HK-2 (cell line): ENCODE results near the gene PDE6B.
"Not testable (repeated sequence)": the region's sequence is repeated elsewhere in the genome, so short reads cannot be mapped to it uniquely, and the experiment has no call there.

Source experiments
- DNase-seq: peaks from one replicate; pipeline ENCODE4 v3.0.0-alpha.2; 2018; ENCODE audit not compliant: unreplicated experiment

The PDE6B gene

DNA sequence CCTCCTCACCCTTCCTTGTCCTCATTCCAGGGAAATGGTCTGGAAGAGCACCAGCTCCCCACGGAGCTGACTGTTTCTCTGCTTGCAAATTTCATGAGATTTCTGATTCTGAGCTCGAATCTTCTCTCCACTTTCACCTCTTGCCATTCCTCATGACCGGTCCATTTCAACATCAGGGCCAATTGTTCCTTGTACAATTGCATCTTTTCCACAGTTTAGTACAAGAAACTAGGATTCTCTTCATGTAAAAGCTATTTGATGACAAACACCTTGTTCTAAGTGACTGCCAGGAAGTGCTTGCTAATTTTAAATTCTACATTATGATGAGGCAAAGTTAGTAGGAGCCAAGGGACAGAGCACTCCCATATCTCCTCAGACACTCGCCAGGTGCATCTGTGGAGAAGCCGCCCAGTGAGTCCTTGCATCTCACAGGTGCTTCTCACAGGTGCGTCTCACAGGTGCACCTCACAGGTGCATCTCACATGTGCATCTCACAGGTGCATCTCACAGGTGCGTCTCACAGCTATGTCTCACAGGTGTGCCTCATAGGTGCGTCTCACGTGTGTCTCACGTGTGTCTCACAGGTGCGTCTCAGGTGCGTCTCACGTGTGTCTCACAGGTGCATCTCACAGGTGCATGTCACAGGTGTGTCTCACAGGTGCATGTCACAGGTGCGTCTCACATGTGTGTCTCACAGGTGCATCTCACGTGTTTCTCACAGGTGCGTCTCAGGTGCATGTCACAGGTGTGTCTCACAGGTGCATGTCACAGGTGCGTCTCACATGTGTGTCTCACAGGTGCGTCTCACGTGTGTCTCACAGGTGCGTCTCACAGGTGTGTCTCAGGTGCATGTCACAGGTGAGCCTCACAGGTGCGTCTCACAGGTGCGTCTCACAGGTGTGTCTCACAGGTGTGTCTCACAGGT, 3.0 kb upstream of the PDE6B start:
- no peak for DNase-seq

DNA sequence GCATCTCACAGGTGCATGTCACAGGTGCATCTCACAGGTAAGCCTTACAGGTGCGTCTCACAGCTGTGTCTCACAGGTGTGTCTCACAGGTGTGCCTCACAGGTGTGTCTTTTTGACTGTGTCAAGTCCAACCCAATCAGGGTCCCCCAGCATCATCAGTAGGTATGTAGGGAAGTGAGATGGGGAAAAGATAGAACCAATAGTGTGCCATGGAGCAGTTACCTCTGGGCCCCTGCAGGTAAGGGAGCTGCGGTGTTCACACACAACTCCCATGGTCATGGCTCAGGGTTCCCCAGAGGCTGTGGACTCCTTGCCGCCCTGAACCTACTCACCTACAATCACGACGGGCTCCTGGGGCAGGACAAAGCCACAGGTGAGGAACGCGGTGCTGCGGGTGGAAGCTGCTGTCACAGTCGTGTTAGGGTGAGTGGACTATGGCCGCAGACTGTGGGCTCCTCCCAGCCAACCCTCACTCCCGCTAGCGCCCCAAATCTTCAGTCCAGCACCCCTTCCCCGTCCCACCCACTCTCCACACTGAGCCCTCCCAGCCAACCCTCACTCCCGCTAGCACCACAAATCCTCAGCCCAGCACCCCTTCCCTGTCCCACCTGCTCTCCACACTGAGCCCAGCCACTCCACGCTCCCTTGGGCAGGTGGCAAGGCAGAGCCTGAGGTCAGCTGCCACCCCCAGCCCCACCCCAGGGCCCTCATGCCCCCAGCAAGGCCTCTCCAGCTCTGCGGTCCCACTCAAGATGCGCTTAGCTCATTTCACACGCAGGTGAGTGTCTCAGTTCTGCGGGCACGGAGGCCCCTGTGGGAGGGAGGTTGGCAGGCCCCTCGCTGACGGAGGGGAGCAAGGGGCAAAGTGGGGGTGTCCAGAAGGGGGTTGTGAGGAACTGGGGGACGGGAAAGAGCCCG, 2.1 kb upstream of the PDE6B start:
- no peak for DNase-seq

DNA sequence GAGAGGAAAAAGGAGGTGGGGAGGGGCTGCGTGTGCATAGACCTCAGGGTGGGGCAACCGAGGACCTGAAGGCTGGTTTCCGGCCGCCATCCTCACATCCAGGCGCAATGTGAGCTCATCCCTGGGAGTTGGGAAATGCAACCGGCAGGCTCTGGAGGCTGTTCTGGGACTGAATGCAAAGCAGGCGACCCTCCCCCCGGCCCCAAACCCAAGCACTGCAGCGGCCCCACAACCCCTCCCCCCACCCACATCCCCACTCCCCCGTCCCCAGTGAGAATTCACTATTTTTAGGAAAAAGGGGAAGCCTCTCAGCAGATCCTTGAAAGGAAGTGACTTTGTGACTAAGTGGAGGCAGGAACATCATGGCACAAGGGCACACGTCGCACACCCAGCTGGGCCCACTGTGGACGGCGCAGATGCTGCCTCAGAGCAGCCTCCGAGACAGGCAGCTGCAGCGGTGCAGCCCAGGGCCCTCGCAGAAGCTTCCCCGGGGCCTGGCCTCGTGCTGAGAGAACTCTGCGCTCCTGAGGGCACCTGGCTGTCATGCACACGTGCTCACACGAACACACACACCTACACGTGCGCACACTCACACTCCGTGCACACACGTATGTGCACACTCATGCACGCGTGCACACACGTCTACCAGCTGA, 1.3 kb upstream of the PDE6B start:
- DNase-seq, result no peak

DNA sequence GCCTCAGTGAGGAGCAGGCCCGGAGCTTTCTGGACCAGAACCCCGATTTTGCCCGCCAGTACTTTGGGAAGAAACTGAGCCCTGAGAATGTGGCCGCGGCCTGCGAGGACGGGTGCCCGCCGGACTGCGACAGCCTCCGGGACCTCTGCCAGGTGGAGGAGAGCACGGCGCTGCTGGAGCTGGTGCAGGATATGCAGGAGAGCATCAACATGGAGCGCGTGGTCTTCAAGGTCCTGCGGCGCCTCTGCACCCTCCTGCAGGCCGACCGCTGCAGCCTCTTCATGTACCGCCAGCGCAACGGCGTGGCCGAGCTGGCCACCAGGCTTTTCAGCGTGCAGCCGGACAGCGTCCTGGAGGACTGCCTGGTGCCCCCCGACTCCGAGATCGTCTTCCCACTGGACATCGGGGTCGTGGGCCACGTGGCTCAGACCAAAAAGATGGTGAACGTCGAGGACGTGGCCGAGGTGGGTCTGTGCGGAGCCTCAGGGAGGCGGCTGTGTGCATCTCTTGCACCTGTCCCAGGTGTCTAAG, 323 bp downstream of the PDE6B start:
- no peak for DNase-seq

DNA sequence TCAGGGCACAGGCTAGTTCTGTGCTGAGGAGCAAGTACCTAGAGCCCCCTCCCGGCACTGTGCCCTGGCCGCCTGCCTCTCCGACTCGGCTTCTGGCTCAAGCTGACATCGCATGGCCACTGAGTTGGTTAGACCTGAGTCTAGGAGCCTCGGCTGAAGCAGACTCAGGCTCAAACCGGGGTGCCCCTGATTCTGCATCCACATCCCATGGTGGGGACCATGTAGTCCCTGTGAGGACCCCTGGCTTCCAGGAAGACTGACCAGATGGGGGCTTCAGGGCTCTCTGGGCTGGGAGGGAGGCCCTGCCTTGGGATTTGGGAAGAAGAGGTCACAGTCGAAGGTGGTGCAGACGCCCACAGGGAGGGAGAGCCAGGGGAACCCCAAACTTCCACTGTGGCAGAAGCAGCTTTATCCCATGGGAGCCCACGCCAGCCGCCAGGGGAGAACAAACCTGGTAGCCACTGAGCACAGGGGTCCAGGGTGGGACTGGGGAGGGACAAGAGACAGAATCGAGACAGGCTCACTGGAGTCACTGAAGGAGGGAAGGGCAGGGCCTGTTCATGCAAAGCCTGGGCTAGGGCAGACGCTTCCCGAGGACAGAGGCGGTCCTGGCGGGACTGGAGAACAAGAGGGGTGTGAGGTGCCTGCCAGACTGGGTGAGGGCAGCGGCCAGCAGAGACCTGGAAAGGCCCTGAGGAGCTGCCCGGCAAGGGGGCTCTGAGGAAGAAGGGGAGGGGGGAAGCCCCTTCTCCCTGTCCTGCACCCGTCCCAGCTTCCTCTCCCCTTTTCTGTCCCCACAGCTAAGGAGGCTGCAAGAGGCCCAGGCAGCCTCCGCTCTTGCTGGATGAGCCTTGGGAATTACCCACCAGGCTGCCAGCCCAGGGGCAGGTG, 1.1 kb downstream of the PDE6B start:
- no peak for DNase-seq

DNA sequence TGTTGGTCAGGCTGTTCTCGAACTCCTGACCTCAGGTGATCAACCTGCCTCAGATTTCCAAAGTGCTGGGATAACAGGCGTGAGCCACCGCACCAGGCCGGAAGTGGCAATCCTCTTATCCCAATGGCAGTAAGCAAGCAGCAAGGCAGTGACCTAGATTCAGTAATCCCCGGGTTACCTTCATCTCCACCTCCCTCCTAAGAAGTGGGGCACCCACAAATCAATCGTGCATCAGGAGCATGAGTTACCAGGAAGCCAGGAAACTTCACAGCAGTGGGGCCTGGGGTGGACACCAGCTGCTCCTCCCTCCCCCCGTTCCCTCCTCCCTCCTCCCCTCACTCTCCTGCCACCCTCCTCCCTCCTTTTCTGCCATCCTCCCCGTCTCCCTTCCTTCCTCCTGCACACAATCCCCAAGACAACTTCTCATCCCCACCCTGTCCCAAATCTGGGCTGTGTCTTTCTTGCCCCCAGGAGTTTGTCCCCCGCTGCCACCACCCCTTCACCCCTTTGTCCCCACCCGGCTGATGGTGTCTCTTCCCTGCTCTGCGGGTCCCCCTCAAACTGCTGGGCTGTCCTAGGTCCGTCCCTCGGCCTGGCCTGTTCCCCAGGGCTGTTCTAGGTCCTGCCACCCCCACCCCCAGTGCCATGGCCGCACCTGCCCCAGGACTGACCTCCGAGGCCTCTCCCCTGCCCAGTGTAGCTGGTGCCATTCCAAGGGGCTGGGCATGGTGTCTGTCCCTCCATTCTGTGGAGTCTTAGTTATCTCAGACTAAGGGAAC, 2.2 kb downstream of the PDE6B start:
- no peak for DNase-seq

DNA sequence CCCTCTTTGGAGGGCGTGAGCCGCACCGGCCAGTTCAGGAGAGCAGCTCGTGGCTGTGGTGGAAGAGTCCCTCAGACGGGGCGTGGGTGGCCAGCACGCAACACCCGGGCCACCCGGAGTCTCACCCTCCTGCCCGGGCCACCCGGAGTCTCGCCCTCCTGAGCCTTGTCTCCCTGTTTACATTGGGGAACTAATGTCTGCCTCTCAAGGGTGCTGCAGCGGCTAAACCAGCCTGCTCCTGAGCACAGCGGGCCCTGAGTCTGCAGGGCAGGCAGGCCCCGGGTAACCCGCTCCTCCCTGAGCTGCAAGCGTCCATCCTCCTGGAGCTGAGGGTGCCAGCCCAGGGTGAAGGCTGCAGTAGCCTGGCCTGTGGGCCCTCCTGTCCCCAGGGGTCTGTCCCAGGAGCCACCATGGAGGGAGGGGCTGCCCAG, 3.0 kb downstream of the PDE6B start:
- no peak for DNase-seq

DNA sequence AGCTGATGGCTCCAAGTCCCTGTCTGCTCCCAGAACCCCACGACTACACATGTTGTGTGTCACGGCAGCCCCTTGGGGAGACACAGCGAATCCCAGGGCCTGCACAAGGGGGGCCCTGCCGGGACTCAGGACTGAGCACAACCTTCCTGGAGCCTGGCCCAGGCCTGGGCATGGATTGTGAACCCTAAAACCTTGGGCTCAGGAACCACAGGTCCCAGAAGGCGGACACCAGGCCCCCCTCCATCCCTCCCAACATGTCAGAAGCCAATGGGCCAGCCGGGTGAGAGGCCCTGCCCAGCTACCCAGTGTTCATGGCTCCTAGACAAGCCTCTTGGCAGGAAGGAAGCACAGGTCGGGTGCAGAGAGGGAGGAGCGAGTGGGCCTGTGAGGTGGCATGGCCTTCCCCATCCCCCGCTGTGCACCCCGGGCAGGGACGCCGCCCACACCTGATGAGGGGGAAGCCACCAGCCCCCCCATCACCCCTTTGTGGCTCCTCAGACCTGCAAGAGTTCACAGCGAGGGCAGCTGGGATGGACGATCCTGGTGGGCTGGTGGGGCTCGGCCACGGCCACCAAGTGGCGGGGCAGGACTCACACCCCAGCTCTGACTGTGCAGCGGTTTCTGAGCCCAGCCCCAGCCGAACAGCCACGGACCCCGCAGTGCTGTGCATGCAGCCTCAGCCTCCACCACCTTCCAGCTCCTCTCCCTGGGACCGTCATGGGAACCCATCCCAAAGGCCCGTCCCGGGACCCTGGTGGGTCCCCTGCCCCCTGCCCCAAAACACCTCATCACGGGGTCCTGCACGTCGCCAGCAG, 3.7 kb downstream of the PDE6B start:
- DNase-seq, result no peak

DNA sequence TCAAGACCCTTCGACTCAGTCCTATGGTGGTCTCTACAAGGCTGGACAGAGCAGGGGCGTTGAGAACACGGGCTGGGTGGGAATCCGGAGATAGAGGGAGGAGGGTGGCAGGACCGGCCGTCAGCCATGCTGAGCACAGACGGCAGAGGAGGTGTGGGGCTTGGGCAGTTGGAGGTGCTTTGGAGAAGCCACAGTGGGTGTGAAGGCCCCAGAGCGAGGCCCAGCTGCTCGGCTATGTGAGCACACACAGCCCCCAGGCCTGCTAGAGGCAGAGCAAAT, 4.2 kb downstream of the PDE6B start:
- no peak for DNase-seq

DNA sequence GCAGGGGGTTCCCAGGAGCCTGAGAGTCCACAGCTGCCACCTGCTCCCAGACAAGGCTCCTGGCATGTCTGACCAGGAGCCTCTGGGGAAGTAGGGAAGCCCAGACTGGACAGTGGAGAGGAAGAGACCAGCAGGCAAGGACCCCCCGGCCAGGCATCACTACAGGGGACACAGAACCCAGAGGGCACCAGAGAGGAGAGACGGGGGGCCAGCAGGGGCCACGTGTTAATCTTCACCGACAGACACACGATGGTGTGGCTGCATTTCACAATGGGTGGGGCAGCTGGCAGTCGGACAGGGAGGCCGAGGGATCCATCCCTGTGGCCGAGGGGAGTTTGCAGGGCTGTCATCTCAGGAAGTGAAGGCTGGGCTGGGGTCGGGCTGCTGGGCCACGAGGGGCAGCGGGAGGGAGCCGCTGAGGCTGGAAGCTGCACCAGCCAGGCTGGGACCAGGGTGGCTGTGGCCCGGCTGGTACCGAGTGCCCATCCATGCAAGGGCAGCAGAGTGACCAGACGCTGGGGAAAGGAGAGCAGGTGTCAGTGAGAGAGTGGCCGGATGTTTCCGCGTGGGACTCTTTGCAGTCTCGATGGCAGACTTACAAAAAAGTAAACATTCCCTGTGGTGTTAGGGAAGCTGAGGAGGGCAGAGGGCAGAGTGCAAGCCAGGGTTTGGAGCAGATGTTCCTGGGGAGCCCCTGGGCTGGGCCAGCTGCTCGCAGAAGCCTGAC, 4.7 kb downstream of the PDE6B start:
- DNase-seq, result no peak

DNA sequence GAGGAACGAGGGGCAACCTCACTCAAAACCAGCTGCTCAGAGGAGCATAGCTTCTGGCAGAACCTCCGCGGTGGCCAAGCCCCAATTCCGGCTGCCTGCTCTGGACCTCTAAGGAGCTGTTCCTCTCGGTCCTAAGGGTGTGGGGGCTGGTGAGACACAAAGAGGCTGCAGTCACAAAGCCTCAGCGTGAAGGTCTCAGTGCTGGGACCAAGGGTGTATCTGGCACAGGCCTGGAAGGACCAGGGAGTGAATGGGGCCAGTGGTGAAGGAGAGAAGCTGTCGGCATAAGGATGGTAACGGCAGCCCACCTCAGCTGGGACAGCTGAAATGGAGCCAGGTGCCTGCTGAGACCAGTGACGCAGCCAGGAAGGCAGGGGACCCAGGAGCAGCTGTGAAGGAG, 5.3 kb downstream of the PDE6B start:
- no peak for DNase-seq

DNA sequence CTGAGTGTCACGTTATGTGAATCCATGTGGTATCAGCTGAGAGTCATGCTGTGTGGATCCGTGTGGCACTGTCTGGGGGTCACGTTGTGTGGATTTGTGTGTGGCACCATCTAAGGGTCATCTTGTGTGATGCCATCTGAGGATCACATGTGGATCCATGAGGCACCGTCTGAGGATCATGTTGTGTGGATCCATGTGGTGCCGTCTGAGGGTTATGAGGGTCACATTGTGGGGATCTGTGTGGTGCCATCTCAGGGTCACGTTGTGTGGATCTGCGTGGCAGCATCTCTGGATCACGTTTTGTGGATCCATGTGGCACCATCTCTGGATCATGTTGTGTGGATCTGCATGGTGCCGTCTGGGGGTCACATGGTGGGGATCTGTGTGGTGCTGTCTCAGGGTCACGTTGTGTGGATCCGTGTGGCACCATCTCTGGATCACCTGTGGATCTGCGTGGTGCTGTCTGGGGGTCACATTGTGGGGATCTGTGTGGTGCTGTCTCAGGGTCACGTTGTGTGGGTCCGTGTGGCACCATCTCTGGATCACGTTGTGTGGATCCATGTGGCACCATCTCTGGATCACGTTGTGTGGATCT, 6.9 kb downstream of the PDE6B start:
- no peak for DNase-seq

DNA sequence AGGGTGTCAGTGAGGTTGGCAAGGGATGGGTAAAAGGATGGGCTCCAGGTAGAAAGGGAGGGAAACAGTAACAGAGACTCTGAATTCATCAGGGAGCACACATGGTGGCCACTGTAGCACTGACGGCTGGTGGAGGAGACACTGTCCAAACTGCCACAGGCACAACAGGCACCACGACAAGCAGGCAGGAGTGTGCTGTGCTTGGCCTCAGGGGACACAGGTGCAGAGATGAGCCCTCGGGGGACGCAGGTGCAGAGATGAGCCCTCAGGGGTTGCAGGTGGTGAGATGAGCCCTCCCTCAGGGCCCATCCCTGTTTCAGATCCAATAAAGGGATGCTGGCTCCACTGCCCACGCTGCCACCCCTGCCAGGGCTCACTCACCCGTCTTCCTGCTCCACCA, 7.6 kb downstream of the PDE6B start:
- no peak for DNase-seq

DNA sequence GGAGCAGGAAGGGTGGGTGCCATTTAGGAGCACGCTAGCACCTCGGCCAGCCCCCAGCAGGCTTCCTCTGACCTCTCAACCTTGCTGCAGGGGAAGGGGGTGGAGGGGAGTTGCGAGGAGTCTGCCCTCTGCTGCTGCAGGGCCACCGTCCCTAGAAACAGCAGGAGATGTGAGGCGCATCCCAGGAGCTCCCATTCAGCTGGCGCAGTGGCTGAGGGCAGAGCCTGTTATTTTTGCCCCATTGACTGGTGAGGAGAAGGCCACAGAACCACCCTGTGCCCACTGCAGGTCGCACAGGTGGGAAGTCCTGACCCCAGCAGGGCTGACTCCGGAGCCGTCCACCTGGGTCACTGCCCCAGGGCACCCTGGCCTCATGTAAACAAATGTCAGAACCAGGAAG, 8.0 kb downstream of the PDE6B start:
- DNase-seq, result no peak

DNA sequence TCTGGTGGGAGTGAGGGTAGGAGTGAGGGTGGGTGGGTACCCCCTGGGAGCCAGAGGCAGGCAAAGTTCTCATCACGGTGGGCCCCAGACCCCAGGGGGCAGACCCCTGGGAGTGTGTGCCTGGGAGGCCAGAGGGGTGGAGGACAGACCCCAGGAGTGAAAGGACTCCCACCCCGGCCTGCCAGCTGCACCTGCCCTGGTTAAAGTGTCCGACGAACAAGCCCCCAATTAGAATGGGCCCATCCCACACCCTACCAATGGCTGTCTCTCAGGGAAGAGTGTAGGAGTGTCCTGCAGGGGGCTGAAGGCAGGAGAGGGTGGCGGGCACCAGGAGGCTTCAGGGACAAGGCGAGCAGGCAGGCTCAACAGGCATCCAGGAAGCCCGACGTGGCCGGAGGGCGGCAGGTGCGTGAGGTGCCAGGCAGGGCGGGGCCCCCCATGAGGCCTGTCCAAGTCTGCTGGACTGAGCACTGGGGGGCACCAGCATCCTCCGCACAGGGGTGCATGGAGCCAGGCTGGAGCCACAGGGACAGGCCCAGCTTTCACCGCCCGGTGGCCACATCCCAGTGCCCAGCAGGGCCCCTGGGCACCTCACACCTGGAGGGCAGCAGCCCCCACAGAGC, 8.7 kb downstream of the PDE6B start:
- no peak for DNase-seq

DNA sequence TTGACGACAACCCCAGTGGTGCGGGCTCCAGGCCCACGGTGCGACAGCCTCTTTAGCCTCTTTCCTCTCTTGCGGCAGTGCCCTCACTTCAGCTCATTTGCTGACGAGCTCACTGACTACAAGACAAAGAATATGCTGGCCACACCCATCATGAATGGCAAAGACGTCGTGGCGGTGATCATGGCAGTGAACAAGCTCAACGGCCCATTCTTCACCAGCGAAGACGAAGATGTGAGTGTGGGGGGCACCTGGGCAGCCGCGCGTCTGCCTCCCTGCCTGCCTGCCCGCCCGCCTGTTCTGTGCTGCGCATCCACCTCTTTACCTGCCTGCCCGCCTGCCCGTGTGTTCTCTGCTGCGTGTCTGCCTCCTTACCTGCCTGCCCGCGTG, 9.2 kb downstream of the PDE6B start:
- no peak for DNase-seq

DNA sequence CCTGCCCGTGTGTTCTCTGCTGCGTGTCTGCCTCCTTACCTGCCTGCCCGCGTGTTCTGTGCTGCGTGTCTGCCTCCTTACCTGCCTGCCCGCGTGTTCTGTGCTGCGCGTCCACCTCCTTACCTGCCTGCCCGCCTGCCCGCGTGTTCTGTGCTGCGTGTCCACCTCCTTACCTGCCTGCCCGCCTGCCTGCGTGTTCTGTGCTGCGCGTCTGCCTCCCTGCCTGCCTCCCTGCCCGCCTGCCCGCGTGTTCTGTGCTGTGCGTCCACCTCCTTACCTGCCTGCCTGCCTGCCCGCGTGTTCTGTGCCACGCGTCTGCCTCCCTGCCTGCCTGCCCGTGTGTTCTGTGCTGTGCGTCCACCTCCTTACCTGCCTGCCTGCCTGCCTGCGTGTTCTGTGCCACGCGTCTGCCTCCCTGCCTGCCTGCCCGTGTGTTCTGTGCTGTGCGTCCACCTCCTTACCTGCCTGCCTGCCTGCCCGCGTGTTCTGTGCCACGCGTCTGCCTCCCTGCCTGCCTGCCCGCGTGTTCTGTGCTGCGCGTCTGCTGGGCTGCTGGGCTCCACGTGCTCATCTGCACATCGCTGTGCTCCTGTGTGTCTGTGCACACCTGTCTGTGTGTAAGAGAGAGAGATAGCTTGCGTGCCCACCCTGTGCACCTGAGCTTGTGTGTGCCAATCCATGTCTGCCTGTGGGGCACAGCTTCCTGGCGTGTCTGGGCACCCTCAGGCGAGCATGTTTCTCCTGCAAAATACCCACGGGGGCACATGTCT, 9.9 kb downstream of the PDE6B start:
- DNase-seq, result not testable (repeated sequence)
